ENCODE data around the gene METTL24.
"Not testable (repeated sequence)": the region's sequence is repeated elsewhere in the genome, so short reads cannot be mapped to it uniquely, and the experiment has no call there.

Gene METTL24

DNA sequence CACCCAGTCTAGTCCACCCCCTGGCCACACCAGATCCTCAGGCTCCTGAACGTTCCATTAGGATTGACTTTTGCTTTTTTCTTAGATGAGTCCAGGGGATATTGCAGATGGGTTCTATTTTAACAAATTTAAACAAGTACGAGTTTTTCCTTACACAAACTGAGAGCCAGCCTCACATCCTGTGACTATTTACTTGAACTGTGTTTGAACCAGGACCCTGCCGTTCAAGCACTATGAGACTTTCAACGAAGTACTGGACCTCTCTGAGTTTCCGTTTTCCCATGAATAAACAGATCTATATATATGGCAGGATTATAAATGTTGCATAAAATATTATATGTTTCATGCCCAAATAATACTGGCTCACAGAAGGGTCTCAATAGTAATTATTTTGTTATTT lies 1.4 kb upstream of the METTL24 start:
- DNase-seq: no peak

DNA sequence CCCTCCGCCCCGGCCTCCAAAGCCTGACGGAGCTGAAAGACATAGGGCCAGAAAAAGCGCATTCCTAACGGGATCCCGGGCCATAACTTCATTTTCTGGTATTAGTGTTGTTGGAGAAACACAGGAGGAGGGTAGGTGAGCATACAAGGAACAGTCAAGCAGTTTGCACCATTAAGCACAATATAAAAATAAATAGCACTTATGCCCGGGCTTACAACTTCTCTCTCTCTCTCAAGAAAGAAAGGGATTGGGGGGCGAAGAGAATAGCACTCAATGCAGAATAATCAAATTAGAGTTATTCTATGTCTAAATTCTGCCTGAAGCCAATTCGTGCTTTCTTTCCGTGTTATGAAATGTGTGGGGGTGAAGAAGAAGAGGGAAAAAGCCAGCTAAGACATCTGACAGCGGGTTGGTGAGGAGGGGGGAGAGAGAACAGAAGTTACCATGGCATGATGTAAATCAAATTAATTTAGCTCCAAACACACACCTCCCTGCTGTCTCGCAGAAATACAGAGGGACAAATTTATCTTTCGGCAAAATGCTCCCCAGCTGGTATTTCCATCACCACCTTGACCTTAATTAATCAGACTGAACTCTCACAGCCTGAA lies 508 bp upstream of the METTL24 start:
- no peak for DNase-seq

DNA sequence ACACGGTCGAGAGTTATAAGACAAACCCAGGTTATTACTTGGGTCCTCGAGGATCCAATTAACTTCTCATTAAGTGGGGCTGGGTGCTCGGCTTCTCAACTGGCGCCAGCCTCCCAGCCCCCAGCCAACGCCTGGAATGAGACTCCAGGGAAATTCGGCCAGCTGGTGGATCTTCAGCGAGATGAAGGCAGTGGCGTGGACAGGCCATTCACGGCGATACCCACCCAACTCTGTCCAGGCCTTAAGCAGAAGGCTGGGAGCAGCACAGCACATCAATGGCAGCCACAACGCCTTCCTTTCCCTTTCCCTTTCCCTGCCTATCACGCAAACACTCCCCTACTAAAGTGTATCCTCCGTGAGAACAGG lies 868 bp downstream of the METTL24 start:
- DNase-seq: no peak

GRCh38 chr6:110356778-110357177 lies 1.4 kb downstream of the METTL24 start:
- DNase-seq: no peak

GRCh38 chr6:110355727-110356126 lies 2.4 kb downstream of the METTL24 start:
- DNase-seq: no peak

- no peak for DNase-seq
Measured at GRCh38 chr6:110355022-110355421, 3.1 kb downstream of the METTL24 start.

DNA sequence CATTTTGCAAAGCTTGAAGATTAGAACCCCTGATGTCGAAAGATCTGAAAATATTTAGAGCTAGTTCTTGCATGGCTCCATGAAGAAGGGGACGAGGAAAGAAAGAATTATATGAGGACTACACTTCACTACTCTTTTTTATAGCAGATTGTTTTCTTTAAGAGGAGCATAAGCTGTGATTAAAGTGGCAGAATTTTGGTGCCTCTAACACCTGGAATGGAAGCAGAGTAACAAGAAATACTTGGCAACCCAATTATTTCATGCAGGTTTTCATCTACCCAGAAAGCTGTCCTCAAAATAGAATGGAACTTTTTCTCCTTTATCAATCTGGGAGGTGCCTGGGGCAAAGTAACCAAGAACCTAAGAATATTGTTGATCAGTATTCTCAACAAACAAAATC lies 4.0 kb downstream of the METTL24 start:
- no peak for DNase-seq

- no peak for DNase-seq
Measured at GRCh38 chr6:110353457-110354001, 4.6 kb downstream of the METTL24 start.

- DNase-seq: no peak
Measured at GRCh38 chr6:110352563-110353262, 5.4 kb downstream of the METTL24 start.

DNA sequence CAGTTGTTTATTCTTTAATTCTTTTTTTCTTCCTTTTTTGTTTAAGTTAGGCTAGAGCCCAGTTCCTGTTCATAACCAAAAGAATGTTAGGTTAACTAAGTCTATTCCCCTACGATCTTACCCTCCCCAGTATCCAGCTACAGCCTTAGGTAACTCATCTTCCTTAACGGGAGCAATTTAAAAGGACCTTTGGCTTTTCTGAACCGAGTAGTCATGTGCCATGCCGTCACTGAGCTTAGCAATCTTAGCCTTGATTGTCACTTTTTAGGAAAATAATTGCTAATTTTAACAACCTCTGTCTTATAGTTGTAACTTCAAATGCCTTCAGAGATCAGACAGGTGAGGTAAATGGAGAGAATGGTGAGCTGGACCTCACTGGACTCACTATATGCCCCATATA lies 6.2 kb downstream of the METTL24 start:
- no peak for DNase-seq

- no peak for DNase-seq
Measured at GRCh38 chr6:110351546-110351945, 6.6 kb downstream of the METTL24 start.

GRCh38 chr6:110350593-110350992 lies 7.6 kb downstream of the METTL24 start:
- not testable (repeated sequence) for DNase-seq

GRCh38 chr6:110348961-110349690 lies 9.0 kb downstream of the METTL24 start:
- DNase-seq: no peak

DNA sequence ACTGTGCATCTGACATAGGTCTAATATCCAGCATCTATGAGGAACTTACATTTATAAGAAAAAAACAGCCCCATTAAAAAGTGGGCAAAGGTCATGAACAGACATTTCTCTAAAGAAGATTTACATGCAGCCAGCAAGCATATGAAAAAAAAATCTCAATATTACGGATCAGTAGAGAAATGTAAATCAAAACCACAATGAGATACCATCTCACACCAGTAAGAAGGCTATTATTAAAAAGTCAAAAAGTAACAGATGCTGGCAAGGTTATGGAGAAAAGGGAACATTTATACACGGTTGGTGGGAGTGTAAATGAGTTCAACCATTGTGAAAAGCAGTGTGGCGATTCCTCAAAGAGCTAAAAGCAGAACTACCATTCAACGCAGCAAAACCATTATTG lies 13.1 kb downstream of the METTL24 start:
- no peak for DNase-seq

- DNase-seq: no peak
Measured at GRCh38 chr6:110342759-110343158, 15.4 kb downstream of the METTL24 start.

GRCh38 chr6:110341663-110342596 lies 16.2 kb downstream of the METTL24 start:
- peak; percentile 32 to 36 for DNase-seq

DNA sequence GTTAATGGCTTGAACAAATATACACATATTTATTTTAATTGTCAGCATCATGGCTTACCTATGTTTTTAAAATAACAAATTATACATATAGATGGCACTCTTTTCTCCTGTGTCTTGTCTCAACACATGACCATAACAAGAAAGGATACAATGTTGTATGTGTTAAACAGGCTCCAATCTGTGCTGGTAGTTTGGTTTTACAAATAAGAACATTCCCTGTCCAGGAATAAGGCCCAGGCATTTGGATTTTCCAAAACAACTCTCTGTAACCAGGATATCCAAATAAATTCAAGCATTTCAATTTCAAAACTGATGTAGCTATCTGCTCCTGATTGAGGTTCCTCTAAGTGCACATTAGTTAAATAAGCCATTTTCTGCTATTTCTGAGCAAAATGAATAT lies 17.1 kb downstream of the METTL24 start:
- DNase-seq: no peak

DNA sequence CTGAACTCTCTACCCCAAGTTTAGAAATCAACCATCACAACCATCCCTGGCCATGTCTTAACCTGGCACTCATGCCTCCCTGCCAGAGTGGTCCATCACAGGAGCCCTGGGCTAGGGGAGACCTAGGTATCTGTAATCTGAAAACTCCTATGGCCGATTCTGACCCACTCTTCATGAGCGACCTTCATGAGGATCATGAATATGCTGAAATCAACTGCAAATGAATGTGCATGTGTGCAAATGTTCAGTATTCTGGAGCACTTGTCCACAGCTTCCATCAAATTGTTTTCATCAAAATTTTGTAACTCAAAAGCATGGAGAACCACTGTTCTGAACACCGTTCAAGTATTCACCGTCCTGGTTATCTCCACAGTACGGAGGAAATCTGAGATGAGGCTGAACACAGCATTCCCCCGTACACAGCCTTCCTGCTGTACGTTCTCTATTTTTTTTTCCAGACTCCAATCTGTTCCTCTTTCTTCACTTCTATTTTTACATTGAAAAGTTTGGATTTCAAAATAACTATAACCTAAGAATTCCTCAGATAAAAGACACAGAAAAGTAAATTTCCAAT lies 17.7 kb downstream of the METTL24 start:
- DNase-seq: no peak

- DNase-seq: no peak
Measured at GRCh38 chr6:110338820-110339470, 19.2 kb downstream of the METTL24 start.

GRCh38 chr6:110337486-110337885 lies 20.7 kb downstream of the METTL24 start:
- DNase-seq: no peak

DNA sequence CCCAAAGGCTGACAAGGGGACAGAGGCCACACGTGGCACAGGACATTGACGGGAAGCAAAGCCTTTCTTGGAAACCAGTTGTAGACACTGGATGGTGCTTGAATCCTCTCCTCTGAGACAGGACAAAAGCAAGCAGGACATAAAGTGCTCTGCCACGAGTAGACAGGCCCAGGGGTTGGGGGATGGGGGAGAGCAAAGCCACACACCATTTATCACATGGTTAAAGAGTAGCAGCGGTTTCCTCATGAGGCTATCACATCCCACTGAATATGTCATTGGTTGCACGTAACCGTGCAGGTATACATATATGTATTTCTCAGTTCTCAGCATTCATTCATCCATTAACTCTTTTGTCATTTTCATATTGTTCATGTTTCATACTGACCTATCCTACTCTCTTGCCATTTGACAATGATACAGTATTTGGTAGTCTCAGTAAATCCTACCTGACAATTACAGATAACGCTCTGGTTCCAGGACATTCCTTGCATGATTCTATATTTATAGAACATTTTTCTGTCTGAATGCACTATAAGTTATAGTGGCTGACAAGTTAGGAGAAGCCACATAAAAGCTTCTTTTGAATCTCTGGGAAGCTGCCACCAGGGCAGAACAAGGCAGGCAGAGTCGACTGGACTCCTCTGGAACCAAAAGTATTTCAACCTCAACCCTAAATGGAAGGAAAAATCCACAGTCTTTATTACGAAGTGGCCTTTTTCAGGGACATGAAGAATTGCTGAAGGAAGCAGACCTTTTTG lies 23.5 kb downstream of the METTL24 start:
- no peak for DNase-seq
